GM12878 (cell line): Measurements from ENCODE around the gene KNSTRN. TPM values are rescaled to one million over a fixed set of nuclear protein-coding genes. Genes with fewer than 3 reads are reported as not detected.

Experiments used
- CHD4 ChIP-seq: fragments of 200-600 bp; sonication (generic); IDR thresholded peaks from 2 replicates; pipeline ENCODE4 v1.6.1; 2016; ENCODE audit warnings: mild to moderate bottlenecking
- CTCF ChIP-seq, 3 experiments: IDR thresholded peaks in 2 of 3; conservative IDR thresholded peaks in 1 of 3; 2 replicates each; pipeline ENCODE4 v1.5.1; 2011; ENCODE audit warnings: low read depth in 3 of 3, low read length in 3 of 3, mild to moderate bottlenecking in 3 of 3, control low read depth in 2 of 3, moderate library complexity in 2 of 3, inconsistent platforms in 1 of 3, mixed read lengths in 1 of 3; ENCODE audit not compliant: control insufficient read depth in 2 of 3, insufficient read depth in 1 of 3; ENCODE audit errors: extremely low read depth in 1 of 3
- DPF2 ChIP-seq: fragments of 450-650 bp; IDR thresholded peaks from 2 replicates; pipeline ENCODE4 v1.6.1; 2017; ENCODE audit warnings: mild to moderate bottlenecking
- ELK1 ChIP-seq: IDR thresholded peaks from 2 replicates; pipeline ENCODE4 v1.6.1; 2012; ENCODE audit warnings: low read depth, low read length, improper control_type of control experiment
- ESRRA ChIP-seq: IDR thresholded peaks from 2 replicates; pipeline ENCODE4 v1.6.1; 2012; ENCODE audit warnings: mild to moderate bottlenecking, low read length, improper control_type of control experiment
- IKZF1 ChIP-seq: fragments of 450-650 bp; conservative IDR thresholded peaks from 2 replicates; pipeline ENCODE4 v1.6.1; 2017; ENCODE audit warnings: antibody characterized with exemption, mild to moderate bottlenecking
- IRF5 ChIP-seq: fragments of 450-650 bp; IDR thresholded peaks from 2 replicates; pipeline ENCODE4 v1.6.1; 2017; ENCODE audit warnings: borderline replicate concordance
- KAT2A ChIP-seq: conservative IDR thresholded peaks from 2 replicates; pipeline ENCODE4 v1.6.1; 2011; ENCODE audit warnings: low read depth, low read length; ENCODE audit not compliant: control insufficient read depth
- MAX ChIP-seq: IDR thresholded peaks from 2 replicates; pipeline ENCODE4 v1.6.1; 2012; ENCODE audit warnings: low read depth, low read length, improper control_type of control experiment
- MLLT1 ChIP-seq: fragments of 450-650 bp; IDR thresholded peaks from 2 replicates; pipeline ENCODE4 v1.6.1; 2016; ENCODE audit warnings: mild to moderate bottlenecking
- NBN ChIP-seq: fragments of 450-650 bp; IDR thresholded peaks from 2 replicates; pipeline ENCODE4 v1.6.1; 2016
- NFYB ChIP-seq: IDR thresholded peaks from 2 replicates; pipeline ENCODE4 v1.6.1; 2011; ENCODE audit warnings: low read depth, mild to moderate bottlenecking, low read length, improper control_type of control experiment, moderate library complexity; ENCODE audit not compliant: insufficient read depth
- NRF1 ChIP-seq: conservative IDR thresholded peaks from 2 replicates; pipeline ENCODE4 v1.6.1; 2011; ENCODE audit warnings: mild to moderate bottlenecking, low read depth, low read length, improper control_type of control experiment
- POLR2AphosphoS5 ChIP-seq: IDR thresholded peaks from 2 replicates; pipeline ENCODE4 v1.6.1; 2011; ENCODE audit warnings: mild to moderate bottlenecking, low read length, inconsistent platforms
- SUPT20H ChIP-seq: IDR thresholded peaks from 2 replicates; pipeline ENCODE4 v1.6.1; 2011; ENCODE audit warnings: low read depth, mild to moderate bottlenecking, low read length, moderate library complexity, borderline replicate concordance; ENCODE audit not compliant: control insufficient read depth
- TCF3 ChIP-seq: IDR thresholded peaks from 2 replicates; pipeline ENCODE4 v1.6.1; 2012; ENCODE audit warnings: low read depth, mild to moderate bottlenecking, low read length, borderline replicate concordance; ENCODE audit not compliant: insufficient read depth
- ZBED1 ChIP-seq: IDR thresholded peaks from 2 replicates; pipeline ENCODE4 v1.6.1; 2016; ENCODE audit warnings: borderline replicate concordance
- ZBTB4 ChIP-seq: fragments of 450-650 bp; formaldehyde crosslinking; IDR thresholded peaks from 2 replicates; pipeline ENCODE4 v1.4.0; 2022; ENCODE audit warnings: mild to moderate bottlenecking, moderate library complexity
- polyA plus RNA-seq, 11 experiments: library from polyadenylated mRNA; depleted of rRNA in 4 of 11; unstranded in 6 of 11; stranded (reverse) in 5 of 11; fragments of >200 nt; fragmentation: Nextera tagmentation in 4 of 11; fragmentation: Illumina TruSeq in 1 of 11; extraction: Ambion mirVana in 4 of 11; extraction: Trizol in 1 of 11; gene quantifications; 1 replicate in 1 of 11; 2 replicates in 10 of 11; pipeline versions ENCODE4 v1.2.1 to v1.2.3, GENCODE V29; 2011 to 2016; ENCODE audit warnings: inconsistent platforms in 2 of 11, missing spikeins in 2 of 11, low read depth in 1 of 11
- total RNA-seq, 4 experiments: library from RNA; depleted of rRNA in 3 of 4; stranded (reverse); fragments of >200 nt in 3 of 4; fragmentation: Illumina TruSeq in 1 of 4; extraction: Trizol in 1 of 4; gene quantifications; 2 replicates each; pipeline versions ENCODE4 v1.2.1 to v1.2.3, GENCODE V29; 2013 to 2021

KNSTRN gene
- total and polyA plus RNA-seq, 10 of the 15 experiments (the other 5 are each of a cell fraction or from before 2014, with no cell fraction given), result 30.3 to 72.1 (median 47.1) TPM

GRCh38 chr15:40367686-40368611, 14.6 kb upstream of the KNSTRN start (continued):
- no peak for TF ChIP-seq IRF5
- no peak for TF ChIP-seq KAT2A
- TF ChIP-seq MLLT1, result no peak
- TF ChIP-seq DPF2, result 0 out of 2 replicates have a peak, but pooled peaks have one; percentile 58
- 0 out of 2 replicates have a peak, but pooled peaks have one; percentile 26 for TF ChIP-seq TCF3
- TF ChIP-seq SUPT20H, result no peak
- TF ChIP-seq POLR2AphosphoS5, result no peak
- no peak for TF ChIP-seq NRF1
- TF ChIP-seq IKZF1, result peak; percentile 84
- no peak for TF ChIP-seq ZBED1
- peak; percentile 70; the same call in 1 of the 2 replicates for TF ChIP-seq MAX
- no peak for TF ChIP-seq ZBTB4
- TF ChIP-seq ESRRA, result no peak
- no peak for TF ChIP-seq NBN
- TF ChIP-seq CTCF (IDR thresholded peaks at IDR 0.05 in 2 of 3, conservative IDR thresholded peaks at IDR 0.05 in 1 of 3; ENCODE audit: control insufficient read depth in 2 of 3, extremely low read depth in 1 of 3, insufficient read depth in 1 of 3, low read depth in 3 of 3, low read length in 3 of 3), result peak; percentile 67 to 88 (median 81)
- no peak for TF ChIP-seq CHD4
- TF ChIP-seq ELK1, result 0 out of 2 replicates have a peak, but pooled peaks have one; percentile 28
- no peak for TF ChIP-seq NFYB
